SK-N-SH (cell line): Measurements from ENCODE around the gene XXYLT1. TPM values are rescaled to one million over a fixed set of nuclear protein-coding genes. Genes with fewer than 3 reads are reported as not detected.

Experiments
- CTCF ChIA-PET: fragments of 300-600, 350-600 bp; formaldehyde crosslinking; extraction: SDS; loops from one replicate; lab custom pipeline; 2021; lab: Yijun Ruan, JAX
- POLR2A ChIA-PET: fragments of 350-600 bp; sonication (Branson Sonifier 250); formaldehyde crosslinking; extraction: SDS; loops from one replicate; lab custom pipeline; 2020; ENCODE audit warnings: antibody characterized with exemption, inconsistent platforms; lab: Yijun Ruan, JAX
- DNase-seq: peaks from one replicate; pipeline ENCODE4 v3.0.0; 2012
- H2AFZ ChIP-seq: fragments of 200-600 bp; sonication (generic); 2 replicates; pipeline ENCODE4 v1.8.1; 2016; ENCODE audit warnings: antibody characterized with exemption, mild to moderate bottlenecking, low read depth
- H3F3A ChIP-seq: fragments of 200-600 bp; sonication (generic); replicated peaks from 2 replicates; pipeline ENCODE3; 2016; ENCODE audit warnings: antibody characterized with exemption, mild to moderate bottlenecking; ENCODE audit not compliant: insufficient read depth
- H3K27ac ChIP-seq, 2 experiments: fragments of 200-500 bp in 1 of 2; fragments of 200-600 bp in 1 of 2; sonication (Bioruptor generic) in 1 of 2; sonication (generic), shearing (Covaris generic) in 1 of 2; 2 replicates each; pipeline versions ENCODE4 v1.5.1 to v1.6.1; 2014 to 2016; ENCODE audit warnings: low read depth in 2 of 2, inconsistent platforms in 1 of 2, low read length in 1 of 2, mild to moderate bottlenecking in 1 of 2, mixed read lengths in 1 of 2
- H3K27me3 ChIP-seq: fragments of 200-600 bp; sonication (generic), shearing (Covaris generic); 2 replicates; pipeline ENCODE4 v1.6.1; 2016; ENCODE audit warnings: mixed run types; ENCODE audit not compliant: insufficient read depth
- H3K36me3 ChIP-seq, 2 experiments: fragments of 200-500 bp in 1 of 2; fragments of 200-600 bp in 1 of 2; sonication (Bioruptor generic) in 1 of 2; sonication (generic) in 1 of 2; replicated peaks in 1 of 2; 2 replicates each; pipeline versions ENCODE3 to v1.5.1; 2014 to 2016; ENCODE audit warnings: low read length in 1 of 2, mild to moderate bottlenecking in 1 of 2; ENCODE audit not compliant: insufficient read depth in 2 of 2, control insufficient read depth in 1 of 2
- H3K4me1 ChIP-seq, 2 experiments: fragments of 200-500 bp in 1 of 2; fragments of 200-600 bp in 1 of 2; sonication (Bioruptor generic) in 1 of 2; sonication (generic), shearing (Covaris generic) in 1 of 2; 2 replicates each; pipeline versions ENCODE4 v1.5.1 to v1.6.1; 2014 to 2016; ENCODE audit warnings: low read depth in 1 of 2, low read length in 1 of 2, mixed run types in 1 of 2; ENCODE audit not compliant: insufficient read depth in 2 of 2, control insufficient read depth in 1 of 2
- H3K4me2 ChIP-seq: fragments of 200-600 bp; sonication (generic), shearing (Covaris generic); 2 replicates; pipeline ENCODE4 v1.6.1; 2017; ENCODE audit warnings: mixed run types
- H3K4me3 ChIP-seq, 2 experiments: fragments of 200-500 bp in 1 of 2; fragments of 200-600 bp in 1 of 2; sonication (Bioruptor generic) in 1 of 2; sonication (generic), shearing (Covaris generic) in 1 of 2; 2 replicates each; pipeline versions ENCODE4 v1.5.1 to v1.8.1; 2014 to 2016; ENCODE audit warnings: low read depth in 2 of 2, inconsistent platforms in 1 of 2, low read length in 1 of 2, mild to moderate bottlenecking in 1 of 2, mixed read lengths in 1 of 2, moderate library complexity in 1 of 2
- H3K79me2 ChIP-seq: fragments of 200-600 bp; sonication (generic); 2 replicates; pipeline ENCODE4 v1.8.1; 2017; ENCODE audit warnings: mild to moderate bottlenecking; ENCODE audit not compliant: insufficient read depth
- H3K9ac ChIP-seq: fragments of 200-600 bp; sonication (generic); 2 replicates; pipeline ENCODE4 v1.6.1; 2017; ENCODE audit warnings: mixed run types
- H3K9me2 ChIP-seq: fragments of 200-600 bp; sonication (generic); 2 replicates; pipeline ENCODE4 v1.6.1; 2017; ENCODE audit warnings: mixed run types
- H3K9me3 ChIP-seq: fragments of 200-600 bp; sonication (generic); 2 replicates; pipeline ENCODE4 v1.6.1; 2017; ENCODE audit warnings: mixed run types, mild to moderate bottlenecking, moderate library complexity
- H4K20me1 ChIP-seq: fragments of 200-600 bp; sonication (generic); 2 replicates; pipeline ENCODE4 v1.6.1; 2017; ENCODE audit warnings: mild to moderate bottlenecking, mixed run types; ENCODE audit not compliant: insufficient read depth
- CHD2 ChIP-seq: fragments of 150-350 bp; IDR thresholded peaks from 2 replicates; pipeline ENCODE4 v1.6.1; 2018; ENCODE audit warnings: low read length; ENCODE audit not compliant: partially characterized antibody
- CTCF ChIP-seq: fragments of 200-600 bp; sonication (generic); IDR thresholded peaks from 2 replicates; pipeline ENCODE4 v1.6.1; 2017; ENCODE audit warnings: antibody characterized with exemption, mild to moderate bottlenecking, moderate library complexity
- ELF1 ChIP-seq: IDR thresholded peaks from 2 replicates; pipeline ENCODE4 v1.4.0; 2012
- EP300 ChIP-seq, 2 experiments: IDR thresholded peaks; 2 replicates each; pipeline versions ENCODE4 v1.4.0 to v1.6.1; 2012; ENCODE audit warnings: borderline replicate concordance in 1 of 2, low read depth in 1 of 2, low read length in 1 of 2
- FOXJ3 ChIP-seq: sonication (generic); formaldehyde crosslinking; IDR thresholded peaks from 2 replicates; pipeline ENCODE4 v1.5.1; 2020; ENCODE audit warnings: mild to moderate bottlenecking, missing genetic modification reagents
- IRF3 ChIP-seq: fragments of 150-350 bp; IDR thresholded peaks from 2 replicates; pipeline ENCODE4 v1.6.1; 2016; ENCODE audit warnings: mild to moderate bottlenecking, low read depth, low read length
- JUND ChIP-seq: IDR thresholded peaks from 2 replicates; pipeline ENCODE4 v1.4.0; 2012
- NFIC ChIP-seq: IDR thresholded peaks from 2 replicates; pipeline ENCODE4 v1.4.0; 2012; ENCODE audit warnings: borderline replicate concordance
- PBX3 ChIP-seq: IDR thresholded peaks from 2 replicates; pipeline ENCODE4; 2012
- POLR2AphosphoS5 ChIP-seq: IDR thresholded peaks from 2 replicates; pipeline ENCODE4 v1.6.1; 2012; ENCODE audit warnings: low read depth, low read length
- RCOR1 ChIP-seq: fragments of 150-350 bp; IDR thresholded peaks from 2 replicates; pipeline ENCODE4 v1.6.1; 2017; ENCODE audit warnings: antibody characterized with exemption, low read length
- REST ChIP-seq: IDR thresholded peaks from 2 replicates; pipeline ENCODE4 v1.6.1; 2012; ENCODE audit warnings: mild to moderate bottlenecking, low read depth, low read length, moderate library complexity
- RFX5 ChIP-seq: IDR thresholded peaks from 2 replicates; pipeline ENCODE4 v1.6.1; 2012; ENCODE audit warnings: mild to moderate bottlenecking, improper control_type of control experiment, low read length
- SIN3A ChIP-seq: IDR thresholded peaks from 2 replicates; pipeline ENCODE4 v1.6.1; 2012; ENCODE audit warnings: low read depth, mild to moderate bottlenecking, low read length, moderate library complexity, borderline replicate concordance
- TAF1 ChIP-seq: IDR thresholded peaks from 2 replicates; pipeline ENCODE4 v1.6.1; 2012; ENCODE audit warnings: low read depth, mild to moderate bottlenecking, low read length, moderate library complexity, borderline replicate concordance
- TEAD4 ChIP-seq: IDR thresholded peaks from 2 replicates; pipeline ENCODE4 v1.4.0; 2012; ENCODE audit warnings: mild to moderate bottlenecking, borderline replicate concordance; ENCODE audit not compliant: insufficient read depth
- YY1 ChIP-seq: IDR thresholded peaks from 2 replicates; pipeline ENCODE4 v1.4.0; 2012; ENCODE audit warnings: low read depth, mild to moderate bottlenecking
- ZBTB33 ChIP-seq: IDR thresholded peaks from 2 replicates; pipeline ENCODE4 v1.4.0; 2012; ENCODE audit warnings: low read depth, borderline replicate concordance
- WGBS: methylation state at CpG from one replicate; pipeline ENCODE4 v1.1.6; 2017; ENCODE audit warnings: low lambda C conversion rate; 5-methylcytosine and 5-hydroxymethylcytosine counted together
- polyA plus RNA-seq, 3 experiments: library from polyadenylated mRNA; depleted of rRNA; stranded (reverse); fragments of >200 nt; gene quantifications; 2 replicates each; pipeline ENCODE4 v1.2.3, GENCODE V29; 2012

Gene XXYLT1
- polyA plus RNA-seq, 1 of the 3 experiments (the other 2 are of a cell fraction) = 22.6 TPM

GRCh38 chr3:195213639-195214315, 57.2 kb downstream of the XXYLT1 start:
- 85% methylated on average over 9 of the region's 9 CpGs for WGBS
- no peak for DNase-seq
- POLR2A ChIA-PET = no interaction called here

More at GRCh38 chr3:195213639-195214315, 57.2 kb downstream of the XXYLT1 start:
- H3K36me3 ChIP-seq = no peaks in the 10 kb centered on the region
- no peak overlapping the region for H3K9ac ChIP-seq
- H3K4me2 ChIP-seq = no peak overlapping the region
- no peaks in the 10 kb centered on the region for H3K27me3 ChIP-seq
- no peaks in the 10 kb centered on the region for H4K20me1 ChIP-seq
- H3K27ac ChIP-seq = no peak overlapping the region
- H3F3A ChIP-seq = peaks cover 22% of the 10 kb centered on the region
- no peaks in the 10 kb centered on the region for H3K9me2 ChIP-seq
- H3K79me2 ChIP-seq = peaks cover 22% of the 10 kb centered on the region; the same call in 1 of the 2 replicates
- H3K4me1 ChIP-seq = peaks cover 22 to 26% of the 10 kb centered on the region in 2 experiments
- no peaks in the 10 kb centered on the region for H3K9me3 ChIP-seq
- no peak overlapping the region for H2AFZ ChIP-seq
- no peak for TF ChIP-seq NFIC
- no peak for TF ChIP-seq IRF3
- no peak for TF ChIP-seq CHD2
- TF ChIP-seq PBX3 = no peak
- TF ChIP-seq SIN3A = no peak
- no peak for TF ChIP-seq POLR2AphosphoS5
- no peak for TF ChIP-seq EP300 (IDR thresholded peaks at IDR 0.05; ENCODE audit: borderline replicate concordance in 1 of 2, low read depth in 1 of 2, low read length in 1 of 2)
- no peak for TF ChIP-seq RCOR1
- TF ChIP-seq ELF1 = no peak
- TF ChIP-seq JUND = no peak
- TF ChIP-seq CTCF = no peak
- no peak for TF ChIP-seq TAF1
- no peak for TF ChIP-seq YY1
- no peak for TF ChIP-seq ZBTB33
- no peak for TF ChIP-seq RFX5
- TF ChIP-seq TEAD4 = no peak
- no peak for TF ChIP-seq FOXJ3 (CRISPR knock-in tag)
- TF ChIP-seq REST = no peak
- TF ChIP-seq, all 33 proteins: peak for 0
- H3K4me3 ChIP-seq = no peak overlapping the region
- CTCF ChIA-PET = interaction anchor here (1.2 kb wide), 1 partner anchor 9 kb away, joined by 4 read pairs; no protein-coding TSS in a partner anchor
